WTC11 (cell line): ENCODE measurements around the gene SMAD7. TPM values are rescaled to one million over a fixed set of nuclear protein-coding genes. Genes with fewer than 3 reads are reported as not detected.
A peak's percentile ranks its signal among the peaks of the same experiment; 100 is the strongest.

Experiments used
- ATAC-seq: fragments of 200-7000 bp; cut with Tn5 transposase; 2 replicates; pipeline ENCODE4 v1.10.0; 2021; ENCODE audit warnings: mild to moderate bottlenecking, moderate library complexity
- CTCF ChIA-PET: fragments of 300-600 bp; sonication (Branson Sonifier 250); formaldehyde crosslinking; loops from one replicate; lab custom pipeline; 2021; ENCODE audit warnings: antibody characterized with exemption; lab: Charles Lee
- POLR2A ChIA-PET: fragments of 350-600 bp; sonication (Branson Sonifier 250); formaldehyde crosslinking; loops from one replicate; lab custom pipeline; 2021; ENCODE audit warnings: antibody characterized with exemption; lab: Charles Lee
- DNase-seq: peaks from one replicate; pipeline ENCODE4 v3.0.0; 2021; ENCODE audit warnings: low spot score
- H3K27ac Mint-ChIP-seq: 2 replicates; pipeline ENCODE4 v1.8.0; 2021; ENCODE audit warnings: mixed read lengths
- H3K27me3 Mint-ChIP-seq: 2 replicates; pipeline ENCODE4 v1.8.0; 2021; ENCODE audit warnings: low read depth, mild to moderate bottlenecking, moderate library complexity, mixed read lengths
- H3K36me3 Mint-ChIP-seq: 2 replicates; pipeline ENCODE4 v1.8.0; 2021; ENCODE audit warnings: mixed read lengths
- H3K4me1 Mint-ChIP-seq: 2 replicates; pipeline ENCODE4 v1.8.0; 2022; ENCODE audit warnings: mixed read lengths
- H3K4me3 Mint-ChIP-seq: 2 replicates; pipeline ENCODE4 v1.8.0; 2021; ENCODE audit warnings: mild to moderate bottlenecking, moderate library complexity, mixed read lengths
- H3K9me3 Mint-ChIP-seq: 2 replicates; pipeline ENCODE4 v1.8.0; 2021; ENCODE audit warnings: mixed read lengths
- ELF4 ChIP-seq: sonication (generic); formaldehyde crosslinking; IDR thresholded peaks from 2 replicates; pipeline ENCODE4 v1.8.1; 2022; ENCODE audit warnings: low read depth, mild to moderate bottlenecking, moderate library complexity, missing genetic modification reagents
- EMX1 ChIP-seq: fragments of 250-450 bp; sonication (Bioruptor Pico); IDR thresholded peaks from 2 replicates; pipeline ENCODE4 v1.8.0; 2021; ENCODE audit warnings: mild to moderate bottlenecking
- FOXP1 ChIP-seq: sonication (generic); formaldehyde crosslinking; IDR thresholded peaks from 2 replicates; pipeline ENCODE4 v1.8.0; 2022; ENCODE audit warnings: missing genetic modification reagents, mild to moderate bottlenecking, moderate library complexity, borderline replicate concordance
- GABPB1 ChIP-seq: sonication (generic); formaldehyde crosslinking; IDR thresholded peaks from 2 replicates; pipeline ENCODE4 v1.8.1; 2023; ENCODE audit warnings: mild to moderate bottlenecking, missing genetic modification reagents
- GTF2I ChIP-seq: fragments of 250-450 bp; sonication (Bioruptor Pico); conservative IDR thresholded peaks from 2 replicates; pipeline ENCODE4 v1.4.0; 2021; ENCODE audit warnings: mild to moderate bottlenecking
- HMGA2 ChIP-seq: fragments of 250-450 bp; sonication (Bioruptor Pico); IDR thresholded peaks from 2 replicates; pipeline ENCODE4 v1.4.0; 2021; ENCODE audit warnings: mild to moderate bottlenecking, moderate library complexity
- JAZF1 ChIP-seq: fragments of 250-450 bp; sonication (Bioruptor Pico); IDR thresholded peaks from 2 replicates; pipeline ENCODE4 v1.9.0; 2021; ENCODE audit warnings: moderate library complexity, mild to moderate bottlenecking, inconsistent platforms
- NFE2L1 ChIP-seq: sonication (generic); formaldehyde crosslinking; IDR thresholded peaks from 2 replicates; pipeline ENCODE4 v1.8.1; 2023; ENCODE audit warnings: missing genetic modification reagents
- NFYB ChIP-seq: sonication (generic); formaldehyde crosslinking; conservative IDR thresholded peaks from 2 replicates; pipeline ENCODE4 v1.8.0; 2022; ENCODE audit warnings: low read depth, missing genetic modification reagents
- NR1H2 ChIP-seq: sonication (generic); formaldehyde crosslinking; IDR thresholded peaks from 2 replicates; pipeline ENCODE4 v1.9.0; 2021; ENCODE audit warnings: mild to moderate bottlenecking, moderate library complexity, missing genetic modification reagents
- NR2C2 ChIP-seq: sonication (generic); formaldehyde crosslinking; IDR thresholded peaks from 2 replicates; pipeline ENCODE4 v1.8.0; 2022; ENCODE audit warnings: mild to moderate bottlenecking, missing genetic modification reagents
- NR3C1 ChIP-seq: sonication (generic); formaldehyde crosslinking; conservative IDR thresholded peaks from 2 replicates; pipeline ENCODE4 v1.8.1; 2023; ENCODE audit warnings: low read depth, mild to moderate bottlenecking, missing genetic modification reagents
- RORB ChIP-seq: fragments of 250-450 bp; sonication (Bioruptor Pico); IDR thresholded peaks from 2 replicates; pipeline ENCODE4 v1.9.0; 2021; ENCODE audit warnings: mild to moderate bottlenecking
- SOX15 ChIP-seq: fragments of 250-450 bp; sonication (Bioruptor Pico); IDR thresholded peaks from 2 replicates; pipeline ENCODE4 v1.9.0; 2021; ENCODE audit warnings: mild to moderate bottlenecking
- SP1 ChIP-seq: sonication (generic); formaldehyde crosslinking; conservative IDR thresholded peaks from 2 replicates; pipeline ENCODE4 v1.8.1; 2022; ENCODE audit warnings: missing genetic modification reagents
- ZNF317 ChIP-seq: sonication (generic); formaldehyde crosslinking; IDR thresholded peaks from 2 replicates; pipeline ENCODE4 v1.8.1; 2023; ENCODE audit warnings: low read depth, mild to moderate bottlenecking, moderate library complexity, missing genetic modification reagents, borderline replicate concordance
- ZNF396 ChIP-seq: fragments of 250-450 bp; sonication (Bioruptor Pico); IDR thresholded peaks from 2 replicates; pipeline ENCODE4 v1.8.0; 2021; ENCODE audit warnings: mild to moderate bottlenecking, moderate library complexity, borderline replicate concordance
- total RNA-seq: library from RNA; stranded (reverse); gene quantifications from 3 replicates; pipeline ENCODE4 v1.2.3, GENCODE V29; 2021
- TF ChIP-seq, protein P1 (sequence below): sonication (generic); formaldehyde crosslinking; IDR thresholded peaks from 2 replicates; pipeline ENCODE4 v1.8.1; 2022; ENCODE audit warnings: low read depth, mild to moderate bottlenecking, moderate library complexity, missing genetic modification reagents, borderline replicate concordance
- TF ChIP-seq, protein P2 (sequence below): sonication (generic); formaldehyde crosslinking; IDR thresholded peaks from 2 replicates; pipeline ENCODE4 v1.8.1; 2022; ENCODE audit warnings: mild to moderate bottlenecking, moderate library complexity, missing genetic modification reagents
- TF ChIP-seq, protein P3 (sequence below): fragments of 200-600 bp; IDR thresholded peaks from 2 replicates; pipeline ENCODE4 v1.8.0; 2022; ENCODE audit warnings: antibody characterized with exemption
- TF ChIP-seq, protein P4 (sequence below): sonication (generic); formaldehyde crosslinking; IDR thresholded peaks from 2 replicates; pipeline ENCODE4 v1.8.1; 2022; ENCODE audit warnings: missing genetic modification reagents, borderline replicate concordance
- TF ChIP-seq, protein P5 (sequence below): sonication (generic); formaldehyde crosslinking; IDR thresholded peaks from 2 replicates; pipeline ENCODE4 v1.8.1; 2023; ENCODE audit warnings: mild to moderate bottlenecking, missing genetic modification reagents, moderate library complexity
- TF ChIP-seq, protein P6 (sequence below): sonication (generic); formaldehyde crosslinking; IDR thresholded peaks from 2 replicates; pipeline ENCODE4 v1.8.1; 2023; ENCODE audit warnings: mild to moderate bottlenecking, moderate library complexity, missing genetic modification reagents
- TF ChIP-seq, protein P7 (sequence below): fragments of 250-450 bp; sonication (Bioruptor Pico); IDR thresholded peaks from 2 replicates; pipeline ENCODE4 v1.9.0; 2021; ENCODE audit warnings: mild to moderate bottlenecking, borderline replicate concordance

Gene SMAD7
- total RNA-seq, 1 experiment from 2014 or later, result 44.7 TPM

DNA sequence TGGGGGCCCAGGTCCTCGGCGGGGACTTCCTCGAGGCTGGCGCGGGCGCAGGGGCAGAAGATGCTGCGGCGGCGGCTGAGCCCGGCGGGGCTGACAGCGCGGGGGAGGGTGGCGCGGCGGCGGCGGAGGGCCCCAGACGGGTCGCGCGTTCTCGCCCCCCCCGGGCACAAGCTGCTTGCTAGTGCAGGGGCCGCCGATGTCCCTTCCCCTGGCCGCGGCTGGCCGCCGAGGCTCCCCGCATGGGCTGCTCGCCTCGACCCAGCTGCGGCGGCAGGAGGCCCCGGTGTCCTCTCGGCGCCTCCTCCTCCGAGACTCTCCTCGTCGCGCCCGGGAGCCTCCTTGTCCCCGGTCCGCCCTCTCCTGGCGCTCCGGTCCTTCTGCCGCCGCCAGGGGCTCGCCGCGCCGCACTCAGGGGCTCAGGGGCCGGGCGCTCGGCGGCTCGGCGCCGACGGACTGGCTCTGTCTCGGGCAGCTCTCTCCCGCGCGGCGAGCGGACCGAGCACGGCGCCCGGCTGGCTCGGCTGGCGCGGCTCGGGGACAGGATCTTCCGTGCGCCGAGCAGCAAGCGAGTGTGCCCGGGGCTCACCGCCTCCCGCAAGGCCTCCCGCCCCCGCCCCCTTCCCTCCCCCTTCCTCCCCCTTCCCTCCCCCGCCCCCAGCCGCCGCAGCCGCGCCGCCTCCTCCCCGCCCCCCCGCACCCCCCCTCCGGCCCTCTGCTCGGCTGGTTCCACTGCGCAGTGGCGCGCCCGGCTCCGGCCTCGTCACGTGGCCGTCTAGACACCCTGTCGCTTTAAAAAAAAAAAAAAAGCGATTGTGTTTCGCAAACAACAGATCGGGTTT is 902 bp upstream of the SMAD7 start:
- H3K27me3 Mint-ChIP-seq, result peaks cover 5% of the 10 kb centered on the region
- peak; percentile 22 for ATAC-seq
- no peaks in the 10 kb centered on the region for H3K9me3 Mint-ChIP-seq
- peaks cover 20% of the 10 kb centered on the region for H3K36me3 Mint-ChIP-seq
- peaks cover 52% of the 10 kb centered on the region for H3K4me1 Mint-ChIP-seq
- CTCF ChIA-PET, result interaction anchor here (0.6 to 1.8 kb wide), 9 partner anchors 14 to 340 kb away, joined by 3 to 11 read pairs (median 4); no protein-coding TSS in a partner anchor
- POLR2A ChIA-PET, result interaction anchor here (0.6 to 2.0 kb wide), 14 partner anchors 10 to 858 kb away, joined by 3 to 10 read pairs (median 4); no protein-coding TSS in a partner anchor
- peak overlapping the region; percentile 99 for H3K27ac Mint-ChIP-seq
- peak overlapping the region; percentile 91 for H3K4me3 Mint-ChIP-seq
- DNase-seq, result peak; percentile 76
- TF ChIP-seq ZNF317, result 0 out of 2 replicates have a peak, but pooled peaks have one; percentile 17
- no peak for TF ChIP-seq EMX1 (CRISPR knock-in tag)
- TF ChIP-seq, protein P1, sequence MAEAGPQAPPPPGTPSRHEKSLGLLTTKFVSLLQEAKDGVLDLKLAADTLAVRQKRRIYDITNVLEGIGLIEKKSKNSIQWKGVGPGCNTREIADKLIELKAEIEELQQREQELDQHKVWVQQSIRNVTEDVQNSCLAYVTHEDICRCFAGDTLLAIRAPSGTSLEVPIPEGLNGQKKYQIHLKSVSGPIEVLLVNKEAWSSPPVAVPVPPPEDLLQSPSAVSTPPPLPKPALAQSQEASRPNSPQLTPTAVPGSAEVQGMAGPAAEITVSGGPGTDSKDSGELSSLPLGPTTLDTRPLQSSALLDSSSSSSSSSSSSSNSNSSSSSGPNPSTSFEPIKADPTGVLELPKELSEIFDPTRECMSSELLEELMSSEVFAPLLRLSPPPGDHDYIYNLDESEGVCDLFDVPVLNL, result peak; percentile 42; the same call in 1 of the 2 replicates
- TF ChIP-seq GABPB1 (CRISPR knock-in tag), result no peak
- TF ChIP-seq NR2C2 (CRISPR knock-in tag), result no peak
- no peak for TF ChIP-seq ELF4
- no peak for TF ChIP-seq NR1H2 (CRISPR knock-in tag)
- TF ChIP-seq, protein P2, sequence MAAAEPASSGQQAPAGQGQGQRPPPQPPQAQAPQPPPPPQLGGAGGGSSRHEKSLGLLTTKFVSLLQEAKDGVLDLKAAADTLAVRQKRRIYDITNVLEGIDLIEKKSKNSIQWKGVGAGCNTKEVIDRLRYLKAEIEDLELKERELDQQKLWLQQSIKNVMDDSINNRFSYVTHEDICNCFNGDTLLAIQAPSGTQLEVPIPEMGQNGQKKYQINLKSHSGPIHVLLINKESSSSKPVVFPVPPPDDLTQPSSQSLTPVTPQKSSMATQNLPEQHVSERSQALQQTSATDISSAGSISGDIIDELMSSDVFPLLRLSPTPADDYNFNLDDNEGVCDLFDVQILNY, result peak; percentile 31; the same call in 1 of the 2 replicates
- TF ChIP-seq, protein P3, sequence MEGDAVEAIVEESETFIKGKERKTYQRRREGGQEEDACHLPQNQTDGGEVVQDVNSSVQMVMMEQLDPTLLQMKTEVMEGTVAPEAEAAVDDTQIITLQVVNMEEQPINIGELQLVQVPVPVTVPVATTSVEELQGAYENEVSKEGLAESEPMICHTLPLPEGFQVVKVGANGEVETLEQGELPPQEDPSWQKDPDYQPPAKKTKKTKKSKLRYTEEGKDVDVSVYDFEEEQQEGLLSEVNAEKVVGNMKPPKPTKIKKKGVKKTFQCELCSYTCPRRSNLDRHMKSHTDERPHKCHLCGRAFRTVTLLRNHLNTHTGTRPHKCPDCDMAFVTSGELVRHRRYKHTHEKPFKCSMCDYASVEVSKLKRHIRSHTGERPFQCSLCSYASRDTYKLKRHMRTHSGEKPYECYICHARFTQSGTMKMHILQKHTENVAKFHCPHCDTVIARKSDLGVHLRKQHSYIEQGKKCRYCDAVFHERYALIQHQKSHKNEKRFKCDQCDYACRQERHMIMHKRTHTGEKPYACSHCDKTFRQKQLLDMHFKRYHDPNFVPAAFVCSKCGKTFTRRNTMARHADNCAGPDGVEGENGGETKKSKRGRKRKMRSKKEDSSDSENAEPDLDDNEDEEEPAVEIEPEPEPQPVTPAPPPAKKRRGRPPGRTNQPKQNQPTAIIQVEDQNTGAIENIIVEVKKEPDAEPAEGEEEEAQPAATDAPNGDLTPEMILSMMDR, result no peak
- TF ChIP-seq ZNF396 (CRISPR knock-in tag), result no peak
- TF ChIP-seq, protein P4, sequence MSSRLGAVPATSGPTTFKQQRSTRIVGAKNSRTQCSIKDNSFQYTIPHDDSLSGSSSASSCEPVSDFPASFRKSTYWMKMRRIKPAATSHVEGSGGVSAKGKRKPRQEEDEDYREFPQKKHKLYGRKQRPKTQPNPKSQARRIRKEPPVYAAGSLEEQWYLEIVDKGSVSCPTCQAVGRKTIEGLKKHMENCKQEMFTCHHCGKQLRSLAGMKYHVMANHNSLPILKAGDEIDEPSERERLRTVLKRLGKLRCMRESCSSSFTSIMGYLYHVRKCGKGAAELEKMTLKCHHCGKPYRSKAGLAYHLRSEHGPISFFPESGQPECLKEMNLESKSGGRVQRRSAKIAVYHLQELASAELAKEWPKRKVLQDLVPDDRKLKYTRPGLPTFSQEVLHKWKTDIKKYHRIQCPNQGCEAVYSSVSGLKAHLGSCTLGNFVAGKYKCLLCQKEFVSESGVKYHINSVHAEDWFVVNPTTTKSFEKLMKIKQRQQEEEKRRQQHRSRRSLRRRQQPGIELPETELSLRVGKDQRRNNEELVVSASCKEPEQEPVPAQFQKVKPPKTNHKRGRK (CRISPR knock-in tag), result no peak
- no peak for TF ChIP-seq SP1 (CRISPR knock-in tag)
- TF ChIP-seq JAZF1 (CRISPR knock-in tag), result no peak
- no peak for TF ChIP-seq NFYB (CRISPR knock-in tag)
- no peak for TF ChIP-seq SOX15 (CRISPR knock-in tag)
- no peak for TF ChIP-seq RORB (CRISPR knock-in tag)
- TF ChIP-seq NFE2L1 (CRISPR knock-in tag), result no peak
- TF ChIP-seq, protein P5, sequence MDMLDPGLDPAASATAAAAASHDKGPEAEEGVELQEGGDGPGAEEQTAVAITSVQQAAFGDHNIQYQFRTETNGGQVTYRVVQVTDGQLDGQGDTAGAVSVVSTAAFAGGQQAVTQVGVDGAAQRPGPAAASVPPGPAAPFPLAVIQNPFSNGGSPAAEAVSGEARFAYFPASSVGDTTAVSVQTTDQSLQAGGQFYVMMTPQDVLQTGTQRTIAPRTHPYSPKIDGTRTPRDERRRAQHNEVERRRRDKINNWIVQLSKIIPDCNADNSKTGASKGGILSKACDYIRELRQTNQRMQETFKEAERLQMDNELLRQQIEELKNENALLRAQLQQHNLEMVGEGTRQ (CRISPR knock-in tag), result peak; percentile 85
- TF ChIP-seq, protein P6, sequence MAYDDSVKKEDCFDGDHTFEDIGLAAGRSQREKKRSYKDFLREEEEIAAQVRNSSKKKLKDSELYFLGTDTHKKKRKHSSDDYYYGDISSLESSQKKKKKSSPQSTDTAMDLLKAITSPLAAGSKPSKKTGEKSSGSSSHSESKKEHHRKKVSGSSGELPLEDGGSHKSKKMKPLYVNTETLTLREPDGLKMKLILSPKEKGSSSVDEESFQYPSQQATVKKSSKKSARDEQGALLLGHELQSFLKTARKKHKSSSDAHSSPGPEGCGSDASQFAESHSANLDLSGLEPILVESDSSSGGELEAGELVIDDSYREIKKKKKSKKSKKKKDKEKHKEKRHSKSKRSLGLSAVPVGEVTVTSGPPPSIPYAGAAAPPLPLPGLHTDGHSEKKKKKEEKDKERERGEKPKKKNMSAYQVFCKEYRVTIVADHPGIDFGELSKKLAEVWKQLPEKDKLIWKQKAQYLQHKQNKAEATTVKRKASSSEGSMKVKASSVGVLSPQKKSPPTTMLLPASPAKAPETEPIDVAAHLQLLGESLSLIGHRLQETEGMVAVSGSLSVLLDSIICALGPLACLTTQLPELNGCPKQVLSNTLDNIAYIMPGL (CRISPR knock-in tag), result peak; percentile 70
- TF ChIP-seq, protein P7, sequence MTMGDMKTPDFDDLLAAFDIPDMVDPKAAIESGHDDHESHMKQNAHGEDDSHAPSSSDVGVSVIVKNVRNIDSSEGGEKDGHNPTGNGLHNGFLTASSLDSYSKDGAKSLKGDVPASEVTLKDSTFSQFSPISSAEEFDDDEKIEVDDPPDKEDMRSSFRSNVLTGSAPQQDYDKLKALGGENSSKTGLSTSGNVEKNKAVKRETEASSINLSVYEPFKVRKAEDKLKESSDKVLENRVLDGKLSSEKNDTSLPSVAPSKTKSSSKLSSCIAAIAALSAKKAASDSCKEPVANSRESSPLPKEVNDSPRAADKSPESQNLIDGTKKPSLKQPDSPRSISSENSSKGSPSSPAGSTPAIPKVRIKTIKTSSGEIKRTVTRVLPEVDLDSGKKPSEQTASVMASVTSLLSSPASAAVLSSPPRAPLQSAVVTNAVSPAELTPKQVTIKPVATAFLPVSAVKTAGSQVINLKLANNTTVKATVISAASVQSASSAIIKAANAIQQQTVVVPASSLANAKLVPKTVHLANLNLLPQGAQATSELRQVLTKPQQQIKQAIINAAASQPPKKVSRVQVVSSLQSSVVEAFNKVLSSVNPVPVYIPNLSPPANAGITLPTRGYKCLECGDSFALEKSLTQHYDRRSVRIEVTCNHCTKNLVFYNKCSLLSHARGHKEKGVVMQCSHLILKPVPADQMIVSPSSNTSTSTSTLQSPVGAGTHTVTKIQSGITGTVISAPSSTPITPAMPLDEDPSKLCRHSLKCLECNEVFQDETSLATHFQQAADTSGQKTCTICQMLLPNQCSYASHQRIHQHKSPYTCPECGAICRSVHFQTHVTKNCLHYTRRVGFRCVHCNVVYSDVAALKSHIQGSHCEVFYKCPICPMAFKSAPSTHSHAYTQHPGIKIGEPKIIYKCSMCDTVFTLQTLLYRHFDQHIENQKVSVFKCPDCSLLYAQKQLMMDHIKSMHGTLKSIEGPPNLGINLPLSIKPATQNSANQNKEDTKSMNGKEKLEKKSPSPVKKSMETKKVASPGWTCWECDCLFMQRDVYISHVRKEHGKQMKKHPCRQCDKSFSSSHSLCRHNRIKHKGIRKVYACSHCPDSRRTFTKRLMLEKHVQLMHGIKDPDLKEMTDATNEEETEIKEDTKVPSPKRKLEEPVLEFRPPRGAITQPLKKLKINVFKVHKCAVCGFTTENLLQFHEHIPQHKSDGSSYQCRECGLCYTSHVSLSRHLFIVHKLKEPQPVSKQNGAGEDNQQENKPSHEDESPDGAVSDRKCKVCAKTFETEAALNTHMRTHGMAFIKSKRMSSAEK (CRISPR knock-in tag), result no peak
- no peak for TF ChIP-seq NR3C1 (CRISPR knock-in tag)
- no peak for TF ChIP-seq FOXP1
- no peak for TF ChIP-seq GTF2I (CRISPR knock-in tag)
- no peak for TF ChIP-seq HMGA2 (CRISPR knock-in tag)
